T-cell (primary cell): ENCODE results near the gene CLTCL1. TPM values are rescaled to one million over a fixed set of nuclear protein-coding genes. Genes with fewer than 3 reads are reported as not detected.
"Not testable (repeated sequence)": the region's sequence is repeated elsewhere in the genome, so short reads cannot be mapped to it uniquely, and the experiment has no call there.

ENCODE experiments used
- ATAC-seq, 4 experiments: fragments of 200-7000 bp in 3 of 4; fragments of 150-1000 bp in 1 of 4; cut with Tn5 transposase; replicated peaks in 1 of 4; 1 replicate in 3 of 4; 2 replicates in 1 of 4; pipeline ENCODE4 v1.10.0; 2021; ENCODE audit warnings: moderate library complexity in 3 of 4, mild to moderate bottlenecking in 2 of 4, moderate number of reproducible peaks in 1 of 4
- CTCF ChIA-PET, 2 donors: fragments of 300-600 bp; sonication (Branson Sonifier 250); formaldehyde crosslinking; loops; one replicate each; lab custom pipeline; 2022; ENCODE audit warnings: antibody characterized with exemption in 2 of 2; lab: Charles Lee
- POLR2A ChIA-PET, 2 donors: fragments of 300-600 bp; sonication (Branson Sonifier 250); formaldehyde crosslinking; loops; one replicate each; lab custom pipeline; 2022; ENCODE audit warnings: antibody characterized with exemption in 2 of 2; lab: Charles Lee
- DNase-seq, 35 experiments: peaks; one replicate each; pipeline versions ENCODE4 v3.0.0 to v3.0.0-alpha.2; 2013 to 2023
- H3K27ac ChIP-seq: one replicate; pipeline ENCODE4 v1.5.1; 2013; ENCODE audit warnings: low read length
- H3K27me3 ChIP-seq, 2 experiments: replicated peaks in 1 of 2; 1 replicate in 1 of 2; 2 replicates in 1 of 2; pipeline versions ENCODE4 v1.6.1 to v1.7.0; 2013; ENCODE audit warnings: low read length in 1 of 2, mixed read lengths in 1 of 2; ENCODE audit not compliant: control insufficient read depth in 2 of 2, insufficient read depth in 2 of 2; ENCODE audit errors: extremely low read depth in 1 of 2
- H3K36me3 ChIP-seq, 2 donors: 1 replicate in 1 of 2; 2 replicates in 1 of 2; pipeline versions ENCODE4 v1.6.1 to v1.7.0; 2013; ENCODE audit warnings: low read length in 1 of 2; ENCODE audit not compliant: control insufficient read depth in 2 of 2, insufficient read depth in 1 of 2; ENCODE audit errors: extremely low read depth in 1 of 2
- H3K4me1 ChIP-seq, 2 experiments: 1 replicate in 1 of 2; 2 replicates in 1 of 2; pipeline versions ENCODE4 v1.6.1 to v1.7.0; 2013; ENCODE audit warnings: low read length in 2 of 2, mixed read lengths in 1 of 2; ENCODE audit not compliant: insufficient read depth in 2 of 2, control insufficient read depth in 1 of 2; ENCODE audit errors: extremely low read depth in 1 of 2
- H3K4me3 ChIP-seq, 2 donors: 1 replicate in 1 of 2; 2 replicates in 1 of 2; pipeline versions ENCODE4 v1.5.1 to v1.7.0; 2013; ENCODE audit warnings: mild to moderate bottlenecking in 2 of 2, low read length in 1 of 2, moderate library complexity in 1 of 2; ENCODE audit not compliant: control insufficient read depth in 1 of 2; ENCODE audit errors: extremely low read depth in 1 of 2
- H3K9me3 ChIP-seq: 2 replicates; pipeline ENCODE4 v1.7.0; 2013
- H3K27ac Mint-ChIP-seq, 2 donors: one replicate each; pipeline ENCODE4 v1.8.0; 2020 to 2021; ENCODE audit warnings: mild to moderate bottlenecking in 2 of 2, mixed read lengths in 2 of 2
- H3K27me3 Mint-ChIP-seq, 2 donors: one replicate each; pipeline ENCODE4 v1.8.0; 2021 to 2022; ENCODE audit warnings: mixed read lengths in 2 of 2
- H3K36me3 Mint-ChIP-seq: one replicate; pipeline ENCODE4 v1.8.0; 2021; ENCODE audit warnings: mixed read lengths
- H3K4me1 Mint-ChIP-seq, 3 donors: one replicate each; pipeline ENCODE4 v1.8.0; 2020 to 2022; ENCODE audit warnings: mixed read lengths in 3 of 3, mild to moderate bottlenecking in 1 of 3
- H3K4me3 Mint-ChIP-seq, 3 donors: one replicate each; pipeline ENCODE4 v1.8.0; 2020 to 2022; ENCODE audit warnings: mild to moderate bottlenecking in 3 of 3, mixed read lengths in 3 of 3, moderate library complexity in 3 of 3
- H3K9me3 Mint-ChIP-seq, 3 donors: one replicate each; pipeline ENCODE4 v1.8.0; 2020 to 2022; ENCODE audit warnings: mixed read lengths in 3 of 3
- WGBS: methylation state at CpG from one replicate; pipeline ENCODE4 v1.1.5; 2013; ENCODE audit warnings: missing lambda C conversion rate; ENCODE audit not compliant: insufficient coverage; 5-methylcytosine and 5-hydroxymethylcytosine counted together
- total RNA-seq, 35 experiments: library from RNA in 6 of 35; stranded (reverse) in 6 of 35; fragments of 120-200 nt in 1 of 35; gene quantifications; one replicate each; pipeline versions ENCODE4 v1.2.1 to v1.2.4 and lab custom pipeline; 2013 to 2026

CLTCL1 gene
- total RNA-seq, 5 donors from 2014 or later (not counting 1 experiment from before 2014, with no cell fraction given): 0.63 to 3.9 (median 1.6) TPM

- peaks cover 14 to 26% (median 23%) of the 10 kb centered on the region in 3 donors for H3K4me1 Mint-ChIP-seq
- H3K27ac Mint-ChIP-seq: no peak overlapping the region
- ChIA-PET CTCF (interaction anchor here in 1 of 2 donors (0.5 kb wide), 1 partner anchor 70 kb away, joined by 3 read pairs; no protein-coding TSS in a partner anchor), POLR2A (no interaction called here)
- Histone ChIP-seq H3K27ac (no peak overlapping the region), H3K36me3 (no peaks in the 10 kb centered on the region), H3K4me3 (no peak overlapping the region), H3K9me3 (no peaks in the 10 kb centered on the region), H3K4me1 (peaks cover 5 to 19% of the 10 kb centered on the region in 2 experiments), H3K27me3 (peaks cover 0 to 15% of the 10 kb centered on the region in 2 experiments)
- H3K4me3 Mint-ChIP-seq: no peak overlapping the region
- WGBS: no CpG with 5 or more reads among the region's 4 CpGs
- H3K36me3 Mint-ChIP-seq: no peaks in the 10 kb centered on the region
- ATAC-seq (no peak), DNase-seq (no peak)
- no peaks in the 10 kb centered on the region for H3K9me3 Mint-ChIP-seq
- peaks cover 15 to 30% of the 10 kb centered on the region in 2 donors for H3K27me3 Mint-ChIP-seq
These were observed 3.6 kb downstream of the CLTCL1 start for GRCh38 chr22:19287889-19288288.

- Mint-ChIP-seq H3K4me3 (no peak overlapping the region), H3K27me3 (peaks cover 15 to 30% of the 10 kb centered on the region in 2 donors), H3K4me1 (peaks cover 10 to 20% (median 19%) of the 10 kb centered on the region in 3 donors), H3K36me3 (no peaks in the 10 kb centered on the region), H3K27ac (no peak overlapping the region), H3K9me3 (no peaks in the 10 kb centered on the region)
- Histone ChIP-seq H3K4me1 (peaks cover 3 to 14% of the 10 kb centered on the region in 2 experiments), H3K27me3 (peaks cover 0 to 11% of the 10 kb centered on the region in 2 experiments), H3K4me3 (no peak overlapping the region), H3K9me3 (no peaks in the 10 kb centered on the region), H3K36me3 (no peaks in the 10 kb centered on the region), H3K27ac (no peak overlapping the region)
- WGBS: 81% methylated on average over 5 of the region's 5 CpGs
- no peak for DNase-seq
- ChIA-PET POLR2A (no interaction called here), CTCF (interaction anchor here in 1 of 2 donors (0.5 kb wide), 1 partner anchor 69 kb away, joined by 3 read pairs; no protein-coding TSS in a partner anchor)
- no peak for ATAC-seq
These were observed 4.3 kb downstream of the CLTCL1 start for GRCh38 chr22:19287076-19287707.

- peaks cover 15 to 28% of the 10 kb centered on the region in 2 donors for H3K27me3 Mint-ChIP-seq
- H3K9me3 ChIP-seq: no peaks in the 10 kb centered on the region
- H3K36me3 ChIP-seq: no peaks in the 10 kb centered on the region
- ChIA-PET CTCF (no interaction called here), POLR2A (no interaction called here)
- WGBS: no CpG with 5 or more reads among the region's 1 CpG
- no peaks in the 10 kb centered on the region for H3K9me3 Mint-ChIP-seq
- ATAC-seq (no peak), DNase-seq (no peak)
- no peak overlapping the region for H3K27ac Mint-ChIP-seq
- no peak overlapping the region for H3K4me3 ChIP-seq
- H3K4me3 Mint-ChIP-seq: no peak overlapping the region
- peaks cover 0 to 6% of the 10 kb centered on the region in 2 experiments for H3K27me3 ChIP-seq
- H3K27ac ChIP-seq: no peak overlapping the region
- peaks cover under 1 to 5% of the 10 kb centered on the region in 2 experiments for H3K4me1 ChIP-seq
- no peaks in the 10 kb centered on the region for H3K36me3 Mint-ChIP-seq
- H3K4me1 Mint-ChIP-seq: peaks cover 6 to 14% (median 14%) of the 10 kb centered on the region in 3 donors
These were observed 5.7 kb downstream of the CLTCL1 start for GRCh38 chr22:19285831-19286230.

- H3K27ac Mint-ChIP-seq, H3K36me3 Mint-ChIP-seq, H3K4me3 Mint-ChIP-seq, H3K4me1 Mint-ChIP-seq, H3K9me3 Mint-ChIP-seq, H3K27me3 ChIP-seq, DNase-seq, ATAC-seq, POLR2A ChIA-PET, H3K4me3 ChIP-seq, H3K27ac ChIP-seq, H3K4me1 ChIP-seq, H3K27me3 Mint-ChIP-seq, H3K36me3 ChIP-seq, CTCF ChIA-PET, H3K9me3 ChIP-seq: not testable (repeated sequence)
- 87% methylated on average over 3 of the region's 10 CpGs for WGBS
These were observed 12.4 kb downstream of the CLTCL1 start for GRCh38 chr22:19279143-19279542.

- Histone ChIP-seq H3K4me3 (no peak overlapping the region), H3K4me1 (no peaks in the 10 kb centered on the region), H3K9me3 (no peaks in the 10 kb centered on the region), H3K27me3 (peaks cover 0 to 3% of the 10 kb centered on the region in 2 experiments), H3K36me3 (no peaks in the 10 kb centered on the region), H3K27ac (no peak overlapping the region)
- H3K27ac Mint-ChIP-seq: no peak overlapping the region
- ChIA-PET CTCF (no interaction called here), POLR2A (no interaction called here)
- no CpG with 5 or more reads among the region's 8 CpGs for WGBS
- DNase-seq (no peak), ATAC-seq (no peak)
- H3K36me3 Mint-ChIP-seq: no peaks in the 10 kb centered on the region
- no peaks in the 10 kb centered on the region for H3K9me3 Mint-ChIP-seq
- H3K4me3 Mint-ChIP-seq: no peak overlapping the region
- no peaks in the 10 kb centered on the region for H3K4me1 Mint-ChIP-seq
- peaks cover 3% of the 10 kb centered on the region in 2 donors for H3K27me3 Mint-ChIP-seq
These were observed 13.7 kb downstream of the CLTCL1 start for GRCh38 chr22:19277785-19278184.

DNA sequence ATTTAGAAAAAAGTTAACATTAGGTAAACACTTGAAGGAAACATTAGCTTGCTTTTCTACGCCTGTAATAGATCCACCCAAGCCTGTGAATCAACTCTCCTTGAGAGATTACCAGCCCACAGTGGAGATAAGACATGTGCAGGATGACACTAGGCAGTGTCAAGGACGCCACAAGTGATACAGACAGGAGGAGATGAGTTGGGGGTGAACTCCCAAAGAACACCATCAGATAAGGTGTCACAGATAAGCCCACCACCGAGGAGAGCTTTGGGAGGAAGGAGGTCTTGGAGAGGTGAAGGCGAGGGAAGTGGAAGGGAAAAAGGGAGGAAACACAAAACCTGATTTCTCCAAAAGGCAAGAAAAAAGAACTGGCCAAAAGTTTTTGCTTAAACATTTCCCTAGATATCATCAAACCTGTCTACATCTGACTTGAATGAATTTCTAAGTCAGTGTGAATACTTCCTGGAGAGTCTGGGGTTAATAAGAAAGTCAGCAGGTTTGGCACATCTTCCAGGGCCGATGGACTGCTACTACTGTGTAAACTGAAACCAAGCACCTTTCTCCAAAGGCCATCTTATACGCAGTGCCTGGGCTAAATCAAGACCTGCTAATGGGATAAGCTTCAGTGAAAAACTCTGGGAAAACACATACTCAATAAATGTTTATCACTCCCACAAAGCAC is 15.5 kb downstream of the CLTCL1 start:
- no peak overlapping the region for H3K4me3 Mint-ChIP-seq
- ATAC-seq: no peak
- Histone ChIP-seq H3K27ac (no peak overlapping the region), H3K4me1 (no peaks in the 10 kb centered on the region), H3K36me3 (no peaks in the 10 kb centered on the region), H3K4me3 (no peak overlapping the region), H3K9me3 (no peaks in the 10 kb centered on the region), H3K27me3 (peaks cover 0 to 3% of the 10 kb centered on the region in 2 experiments)
- peaks cover 3% of the 10 kb centered on the region in 2 donors for H3K27me3 Mint-ChIP-seq
- no peaks in the 10 kb centered on the region for H3K4me1 Mint-ChIP-seq
- WGBS: 71% methylated on average over 2 of the region's 6 CpGs
- H3K27ac Mint-ChIP-seq: no peak overlapping the region
- no peaks in the 10 kb centered on the region for H3K9me3 Mint-ChIP-seq
- CTCF ChIA-PET: no interaction called here
- POLR2A ChIA-PET: no interaction called here
- no peak for DNase-seq
- H3K36me3 Mint-ChIP-seq: no peaks in the 10 kb centered on the region
